GM12878 (cell line): ENCODE results near the gene DCBLD1. TPM values are rescaled to one million over a fixed set of nuclear protein-coding genes. Genes with fewer than 3 reads are reported as not detected.

Source experiments
- ATAC-seq: fragments of 200-7000 bp; cut with Tn5 transposase; 3 replicates; pipeline ENCODE4 v1.9.1; 2020; ENCODE audit warnings: mild to moderate bottlenecking, moderate library complexity
- BruUV-seq: library from RNA; stranded (reverse); fragments of 400-500 nt; replicated peaks from 2 replicates; lab custom pipeline; 2021; lab: Mats Ljungman, UMichigan
- CTCF ChIA-PET: fragments of 300-600 bp; sonication (Branson Sonifier 250); formaldehyde crosslinking; extraction: SDS; loops from one replicate; lab custom pipeline; 2021; ENCODE audit warnings: inconsistent platforms; lab: Yijun Ruan, JAX
- POLR2A ChIA-PET: fragments of 350-600 bp; formaldehyde crosslinking; extraction: SDS; loops from one replicate; lab custom pipeline; 2021; ENCODE audit warnings: inconsistent platforms; lab: Charles Lee
- RAD21 ChIA-PET: fragments of 300-600 bp; sonication (Branson Sonifier 250); formaldehyde crosslinking; loops from one replicate; lab custom pipeline; 2023; ENCODE audit warnings: antibody characterized with exemption; ENCODE audit not compliant: unreplicated experiment; lab: Charles Lee
- SMC1A ChIA-PET: fragments of 300-600 bp; sonication (Branson Sonifier 250); formaldehyde crosslinking; loops from one replicate; lab custom pipeline; 2023; ENCODE audit not compliant: unreplicated experiment, uncharacterized antibody; lab: Charles Lee
- DNase-seq: peaks from one replicate; pipeline ENCODE4 v3.0.0-alpha.2; 2011; ENCODE audit warnings: low read depth, low spot score
- FAIRE-seq: peaks from 3 replicates; lab custom pipeline; 2011; peaks lifted over from hg19 to GRCh38; lab: Jason Lieb, UNC
- H2AFZ ChIP-seq: 2 replicates; pipeline ENCODE4 v1.6.0; 2011; ENCODE audit warnings: low read depth, low read length, control low read depth; ENCODE audit not compliant: control insufficient read depth
- H3K27ac ChIP-seq: 2 replicates; pipeline ENCODE4 v1.5.1; 2011; ENCODE audit warnings: control low read depth; ENCODE audit not compliant: control insufficient read depth, insufficient read depth
- H3K27me3 ChIP-seq, 2 experiments: replicated peaks in 1 of 2; 2 replicates each; pipeline versions ENCODE4 v1.6.0 to v1.6.1; 2011; ENCODE audit warnings: low read length in 1 of 2; ENCODE audit not compliant: control insufficient read depth in 2 of 2, insufficient read depth in 2 of 2
- H3K36me3 ChIP-seq, 2 experiments: 2 replicates each; pipeline ENCODE4 v1.5.1; 2011; ENCODE audit warnings: low read length in 1 of 2; ENCODE audit not compliant: control insufficient read depth in 2 of 2, insufficient read depth in 2 of 2
- H3K4me1 ChIP-seq: 2 replicates; pipeline ENCODE4 v1.6.1; 2011; ENCODE audit warnings: mild to moderate bottlenecking, low read length, moderate library complexity, mixed read lengths; ENCODE audit not compliant: control insufficient read depth, insufficient read depth
- H3K4me2 ChIP-seq: 2 replicates; pipeline ENCODE4 v1.6.0; 2011; ENCODE audit warnings: control low read depth; ENCODE audit not compliant: control insufficient read depth, insufficient read depth
- H3K4me3 ChIP-seq: fragments of 200-600 bp; sonication (generic); 2 replicates; pipeline ENCODE4 v1.5.1; 2016
- H3K79me2 ChIP-seq: 2 replicates; pipeline ENCODE4 v1.6.0; 2011; ENCODE audit warnings: low read length; ENCODE audit not compliant: control insufficient read depth, insufficient read depth
- H3K9ac ChIP-seq: 2 replicates; pipeline ENCODE4 v1.8.0; 2011; ENCODE audit warnings: low read length, control low read depth, mixed read lengths; ENCODE audit not compliant: control insufficient read depth, insufficient read depth
- H3K9me3 ChIP-seq: replicated peaks from 3 replicates; pipeline ENCODE4 v1.5.1; 2011; ENCODE audit warnings: mild to moderate bottlenecking, low read length; ENCODE audit not compliant: control insufficient read depth, insufficient read depth
- H4K20me1 ChIP-seq: 2 replicates; pipeline ENCODE4 v1.6.0; 2011; ENCODE audit not compliant: control insufficient read depth, insufficient read depth
- BCL11A ChIP-seq: IDR thresholded peaks from 2 replicates; pipeline ENCODE4 v1.6.1; 2011; ENCODE audit warnings: low read depth, low read length
- DPF2 ChIP-seq: fragments of 450-650 bp; IDR thresholded peaks from 2 replicates; pipeline ENCODE4 v1.6.1; 2017; ENCODE audit warnings: mild to moderate bottlenecking
- FOS ChIP-seq: IDR thresholded peaks from 3 replicates; pipeline ENCODE4 v1.6.1; 2011; ENCODE audit warnings: borderline replicate concordance; ENCODE audit not compliant: insufficient read length; ENCODE audit errors: extremely low read depth
- GABPA ChIP-seq: IDR thresholded peaks from 2 replicates; pipeline ENCODE4 v1.6.1; 2014; ENCODE audit warnings: antibody characterized with exemption, low read depth, mild to moderate bottlenecking, inconsistent platforms
- MAX ChIP-seq: IDR thresholded peaks from 2 replicates; pipeline ENCODE4 v1.6.1; 2012; ENCODE audit warnings: low read depth, low read length, improper control_type of control experiment
- RCOR1 ChIP-seq: conservative IDR thresholded peaks from 2 replicates; pipeline ENCODE4 v1.6.1; 2012; ENCODE audit warnings: low read depth, low read length, improper control_type of control experiment
- SMARCA5 ChIP-seq: fragments of 450-650 bp; IDR thresholded peaks from 2 replicates; pipeline ENCODE4 v1.6.1; 2017; ENCODE audit warnings: mild to moderate bottlenecking
- SMC3 ChIP-seq: IDR thresholded peaks from 2 replicates; pipeline ENCODE4 v1.6.1; 2011; ENCODE audit warnings: low read length, improper control_type of control experiment, borderline replicate concordance
- SUPT20H ChIP-seq: IDR thresholded peaks from 2 replicates; pipeline ENCODE4 v1.6.1; 2011; ENCODE audit warnings: low read depth, mild to moderate bottlenecking, low read length, moderate library complexity, borderline replicate concordance; ENCODE audit not compliant: control insufficient read depth
- TBL1XR1 ChIP-seq: IDR thresholded peaks from 2 replicates; pipeline ENCODE4 v1.6.1; 2012; ENCODE audit warnings: low read depth, low read length, improper control_type of control experiment
- TCF12 ChIP-seq: IDR thresholded peaks from 2 replicates; pipeline ENCODE4 v1.6.1; 2011; ENCODE audit warnings: low read depth, mild to moderate bottlenecking, low read length
- WGBS: methylation state at CpG from one replicate; pipeline ENCODE4 v1.1.6; 2016; ENCODE audit warnings: low lambda C conversion rate; ENCODE audit not compliant: insufficient replicate concordance, insufficient coverage; ENCODE audit errors: missing lambda C conversion rate; 5-methylcytosine and 5-hydroxymethylcytosine counted together
- in situ Hi-C: fragments of 300-500 bp; cut with MboI; formaldehyde crosslinking; loops from 9 replicates; pipeline ENCODE4 v1.14.3; 2018; ENCODE audit warnings: mixed read lengths
- intact Hi-C: fragments of 100-400 bp; cut with micrococcal nuclease; formaldehyde crosslinking; loops from one replicate; pipeline ENCODE4 v1.14.2; 2022; ENCODE audit not compliant: unreplicated experiment
- polyA plus RNA-seq, 11 experiments: library from polyadenylated mRNA; depleted of rRNA in 4 of 11; unstranded in 6 of 11; stranded (reverse) in 5 of 11; fragments of >200 nt; fragmentation: Nextera tagmentation in 4 of 11; fragmentation: Illumina TruSeq in 1 of 11; extraction: Ambion mirVana in 4 of 11; extraction: Trizol in 1 of 11; gene quantifications; 1 replicate in 1 of 11; 2 replicates in 10 of 11; pipeline versions ENCODE4 v1.2.1 to v1.2.3, GENCODE V29; 2011 to 2016; ENCODE audit warnings: inconsistent platforms in 2 of 11, missing spikeins in 2 of 11, low read depth in 1 of 11
- total RNA-seq, 4 experiments: library from RNA; depleted of rRNA in 3 of 4; stranded (reverse); fragments of >200 nt in 3 of 4; fragmentation: Illumina TruSeq in 1 of 4; extraction: Trizol in 1 of 4; gene quantifications; 2 replicates each; pipeline versions ENCODE4 v1.2.1 to v1.2.3, GENCODE V29; 2013 to 2021

The DCBLD1 gene
- total and polyA plus RNA-seq, 10 of the 15 experiments (the other 5 are each of a cell fraction or from before 2014, with no cell fraction given), result 0.92 to 9.2 (median 8.3) TPM

- Histone ChIP-seq H3K36me3 (no peaks in the 10 kb centered on the region; a peak in 2 of 4 replicates), H3K4me1 (peaks cover 13% of the 10 kb centered on the region), H3K27ac (no peak overlapping the region), H3K9ac (no peak overlapping the region), H2AFZ (no peak overlapping the region), H3K27me3 (no peaks in the 10 kb centered on the region), H3K4me2 (no peak overlapping the region), H3K79me2 (no peaks in the 10 kb centered on the region), H3K4me3 (no peak overlapping the region), H3K9me3 (no peaks in the 10 kb centered on the region), H4K20me1 (no peaks in the 10 kb centered on the region)
- TF ChIP-seq RCOR1, result no peak
- TF ChIP-seq MAX, result no peak
- TF ChIP-seq BCL11A, result no peak
- no peak for TF ChIP-seq DPF2
- no peak for TF ChIP-seq SUPT20H
- TF ChIP-seq SMARCA5, result no peak
- TF ChIP-seq GABPA, result no peak
- no peak for TF ChIP-seq TBL1XR1
- no peak for TF ChIP-seq FOS
- no peak for TF ChIP-seq TCF12
- no peak for TF ChIP-seq SMC3
- 0% methylated on average over 2 of the region's 2 CpGs for WGBS
- ChIA-PET POLR2A (no interaction called here), SMC1A (interaction anchor here (1.0 to 5.1 kb wide), 5 partner anchors 37 to 102 kb away, joined by 3 to 51 read pairs (median 5); no protein-coding TSS in a partner anchor), RAD21 (interaction anchor here (0.6 to 2.5 kb wide), 3 partner anchors 71 to 103 kb away, joined by 3 to 12 read pairs (median 8); no protein-coding TSS in a partner anchor), CTCF (interaction anchor here (0.8 to 14.8 kb wide), 9 partner anchors 13 to 104 kb away, joined by 3 to 223 read pairs (median 4); partner anchors contain the start of gene DCBLD1)
- FAIRE-seq (no peak), DNase-seq (no peak), ATAC-seq (no peak)
- BruUV-seq, result no TSS peak
- in situ Hi-C loops, result loop anchor here (5.0 to 10.0 kb wide), 2 partner anchors 105 to 198 kb away; no protein-coding TSS in a partner anchor
- intact Hi-C loops, result loop anchor here (10.0 kb wide), 1 partner anchor 282 kb away; no protein-coding TSS in a partner anchor
Measured at GRCh38 chr6:117552618-117553017, 70.1 kb downstream of the DCBLD1 start.
